ENCODE results near the gene CHIC2. TPM values are rescaled to one million over a fixed set of nuclear protein-coding genes. Genes with fewer than 3 reads are reported as not detected.

Gene CHIC2
- total RNA-seq, 1 experiment from 2014 or later: 16.5 TPM

DNA sequence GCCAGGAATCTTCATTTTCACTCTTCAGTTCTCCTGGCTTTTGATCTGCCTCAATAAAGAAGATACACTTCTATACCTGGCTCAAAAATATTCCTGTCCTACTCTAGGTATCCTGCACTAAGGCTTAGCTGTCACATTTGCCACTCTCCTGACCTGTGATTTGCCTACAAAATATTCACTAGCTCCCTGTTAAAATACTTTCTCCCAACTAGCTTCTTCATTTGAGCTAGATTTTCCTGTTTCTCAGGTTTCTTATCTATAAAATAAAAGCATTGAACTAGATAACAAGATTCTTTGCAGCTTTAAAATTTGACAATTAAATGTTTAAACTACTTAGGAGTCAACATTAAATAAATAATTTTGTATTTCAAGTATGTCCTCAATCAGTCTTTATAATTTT is 53.2 kb downstream of the CHIC2 start:
- H3K27me3 Mint-ChIP-seq (ENCODE audit: unreplicated experiment): no peaks in the 10 kb centered on the region
- no peaks in the 10 kb centered on the region for H3K4me1 Mint-ChIP-seq (ENCODE audit: low read depth, unreplicated experiment)
- H3K27ac Mint-ChIP-seq (ENCODE audit: unreplicated experiment): no peak overlapping the region
- BruUV-seq (replicated peaks): no TSS peak
- intact Hi-C loops (cut with micrococcal nuclease; ENCODE audit: unreplicated experiment): no loop called here
- CTCF ChIA-PET: interaction anchor here (0.5 kb wide), 1 partner anchor 29 kb away, joined by 5 read pairs; no protein-coding TSS in a partner anchor
- no peak overlapping the region for H3K4me3 Mint-ChIP-seq (ENCODE audit: low read depth, unreplicated experiment)
- H3K36me3 Mint-ChIP-seq (ENCODE audit: insufficient read depth, unreplicated experiment): no peaks in the 10 kb centered on the region
- DNase-seq: no peak
- TF ChIP-seq, protein P1, sequence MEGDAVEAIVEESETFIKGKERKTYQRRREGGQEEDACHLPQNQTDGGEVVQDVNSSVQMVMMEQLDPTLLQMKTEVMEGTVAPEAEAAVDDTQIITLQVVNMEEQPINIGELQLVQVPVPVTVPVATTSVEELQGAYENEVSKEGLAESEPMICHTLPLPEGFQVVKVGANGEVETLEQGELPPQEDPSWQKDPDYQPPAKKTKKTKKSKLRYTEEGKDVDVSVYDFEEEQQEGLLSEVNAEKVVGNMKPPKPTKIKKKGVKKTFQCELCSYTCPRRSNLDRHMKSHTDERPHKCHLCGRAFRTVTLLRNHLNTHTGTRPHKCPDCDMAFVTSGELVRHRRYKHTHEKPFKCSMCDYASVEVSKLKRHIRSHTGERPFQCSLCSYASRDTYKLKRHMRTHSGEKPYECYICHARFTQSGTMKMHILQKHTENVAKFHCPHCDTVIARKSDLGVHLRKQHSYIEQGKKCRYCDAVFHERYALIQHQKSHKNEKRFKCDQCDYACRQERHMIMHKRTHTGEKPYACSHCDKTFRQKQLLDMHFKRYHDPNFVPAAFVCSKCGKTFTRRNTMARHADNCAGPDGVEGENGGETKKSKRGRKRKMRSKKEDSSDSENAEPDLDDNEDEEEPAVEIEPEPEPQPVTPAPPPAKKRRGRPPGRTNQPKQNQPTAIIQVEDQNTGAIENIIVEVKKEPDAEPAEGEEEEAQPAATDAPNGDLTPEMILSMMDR (IDR thresholded peaks at IDR 0.05; ENCODE audit: unreplicated experiment): no peak
- no peaks in the 10 kb centered on the region for H3K9me3 Mint-ChIP-seq (ENCODE audit: low read depth, unreplicated experiment)

DNA sequence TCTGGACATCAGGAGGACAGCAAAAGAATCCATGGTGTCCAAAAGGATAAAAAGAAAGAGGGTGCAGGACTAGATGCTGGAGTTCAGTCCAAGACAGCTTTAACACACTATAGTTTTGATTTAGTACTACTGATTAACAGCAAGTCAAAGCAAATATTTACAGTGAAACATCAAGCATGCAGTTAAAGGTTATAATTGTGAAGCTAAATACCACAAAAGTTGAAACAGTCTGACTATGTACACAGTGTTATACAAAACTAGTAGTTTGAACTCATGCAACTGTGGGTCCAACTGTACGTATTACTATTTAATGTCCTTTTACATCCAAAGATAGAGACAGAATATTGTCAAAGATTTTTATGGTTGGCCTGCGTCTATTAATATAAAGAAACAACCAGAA is 57.6 kb downstream of the CHIC2 start:
- no peak overlapping the region for H3K4me3 Mint-ChIP-seq (ENCODE audit: low read depth, unreplicated experiment)
- no peaks in the 10 kb centered on the region for H3K4me1 Mint-ChIP-seq (ENCODE audit: low read depth, unreplicated experiment)
- no peaks in the 10 kb centered on the region for H3K9me3 Mint-ChIP-seq (ENCODE audit: low read depth, unreplicated experiment)
- BruUV-seq (replicated peaks): no TSS peak
- no peaks in the 10 kb centered on the region for H3K27me3 Mint-ChIP-seq (ENCODE audit: unreplicated experiment)
- TF ChIP-seq, protein P1 (IDR thresholded peaks at IDR 0.05; ENCODE audit: unreplicated experiment): no peak
- intact Hi-C loops (cut with micrococcal nuclease; ENCODE audit: unreplicated experiment): no loop called here
- no peak for DNase-seq
- H3K27ac Mint-ChIP-seq (ENCODE audit: unreplicated experiment): no peak overlapping the region
- CTCF ChIA-PET: interaction anchor here (1.2 kb wide), 1 partner anchor 46 kb away, joined by 4 read pairs; no protein-coding TSS in a partner anchor
- no peaks in the 10 kb centered on the region for H3K36me3 Mint-ChIP-seq (ENCODE audit: insufficient read depth, unreplicated experiment)

DNA sequence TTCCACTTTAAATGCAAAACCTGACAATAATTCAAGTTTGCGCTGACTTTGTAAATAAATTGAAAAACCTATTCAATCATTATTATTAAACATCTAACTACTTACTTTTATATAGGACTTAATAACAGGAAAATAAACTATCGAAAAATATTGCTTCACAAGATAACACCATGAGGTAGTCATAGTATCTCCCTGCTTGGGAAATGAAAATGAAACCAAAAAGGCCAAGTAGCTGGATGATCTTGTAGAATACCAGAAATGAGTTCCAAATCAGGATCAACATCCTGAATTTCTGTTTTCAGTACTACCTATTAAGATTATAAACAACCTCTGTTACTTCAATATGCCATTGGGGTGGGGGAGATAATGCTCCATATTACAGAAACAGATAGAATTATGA is 58.9 kb downstream of the CHIC2 start:
- H3K27ac Mint-ChIP-seq (ENCODE audit: unreplicated experiment): no peak overlapping the region
- H3K27me3 Mint-ChIP-seq (ENCODE audit: unreplicated experiment): no peaks in the 10 kb centered on the region
- intact Hi-C loops (cut with micrococcal nuclease; ENCODE audit: unreplicated experiment): no loop called here
- CTCF ChIA-PET: interaction anchor here (0.6 kb wide), 1 partner anchor 1431 kb away, joined by 4 read pairs; no protein-coding TSS in a partner anchor
- no peaks in the 10 kb centered on the region for H3K9me3 Mint-ChIP-seq (ENCODE audit: low read depth, unreplicated experiment)
- no TSS peak for BruUV-seq (replicated peaks)
- H3K4me1 Mint-ChIP-seq (ENCODE audit: low read depth, unreplicated experiment): no peaks in the 10 kb centered on the region
- no peaks in the 10 kb centered on the region for H3K36me3 Mint-ChIP-seq (ENCODE audit: insufficient read depth, unreplicated experiment)
- TF ChIP-seq, protein P1 (IDR thresholded peaks at IDR 0.05; ENCODE audit: unreplicated experiment): no peak
- no peak overlapping the region for H3K4me3 Mint-ChIP-seq (ENCODE audit: low read depth, unreplicated experiment)
- DNase-seq: no peak

DNA sequence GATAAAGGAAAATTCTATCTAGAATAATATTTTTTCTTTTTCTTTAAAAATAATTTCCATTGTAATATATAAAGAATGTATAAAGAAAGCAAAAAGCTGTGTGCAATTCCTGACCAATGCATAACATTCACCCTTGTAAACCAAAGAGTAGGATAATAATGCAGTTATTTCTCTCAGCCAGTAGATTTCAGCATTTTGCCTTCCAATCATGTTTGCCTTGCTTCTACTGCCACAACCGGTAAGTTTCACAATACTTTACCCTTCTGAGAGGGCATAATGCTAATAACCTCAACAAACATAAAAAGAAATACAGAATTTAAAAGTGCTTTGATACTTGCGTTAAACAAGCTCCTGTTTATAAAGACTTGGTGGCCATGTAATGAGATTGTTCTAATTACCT is 59.9 kb downstream of the CHIC2 start:
- no peaks in the 10 kb centered on the region for H3K4me1 Mint-ChIP-seq (ENCODE audit: low read depth, unreplicated experiment)
- TF ChIP-seq, protein P1 (IDR thresholded peaks at IDR 0.05; ENCODE audit: unreplicated experiment): no peak
- intact Hi-C loops (cut with micrococcal nuclease; ENCODE audit: unreplicated experiment): no loop called here
- H3K9me3 Mint-ChIP-seq (ENCODE audit: low read depth, unreplicated experiment): no peaks in the 10 kb centered on the region
- CTCF ChIA-PET: no interaction called here
- H3K36me3 Mint-ChIP-seq (ENCODE audit: insufficient read depth, unreplicated experiment): no peaks in the 10 kb centered on the region
- no peak overlapping the region for H3K27ac Mint-ChIP-seq (ENCODE audit: unreplicated experiment)
- no peak for DNase-seq
- BruUV-seq (replicated peaks): no TSS peak
- no peaks in the 10 kb centered on the region for H3K27me3 Mint-ChIP-seq (ENCODE audit: unreplicated experiment)
- no peak overlapping the region for H3K4me3 Mint-ChIP-seq (ENCODE audit: low read depth, unreplicated experiment)
